Astrocyte (in vitro differentiated cells and primary cell): ENCODE data around the gene PNPLA7.
"Not testable (repeated sequence)": the region's sequence is repeated elsewhere in the genome, so short reads cannot be mapped to it uniquely, and the experiment has no call there.

Source experiments
- CTCF ChIP-seq: IDR thresholded peaks from 2 replicates; pipeline ENCODE4 v1.5.1; 2011; ENCODE audit warnings: low read depth, mild to moderate bottlenecking, inconsistent platforms, low read length, moderate library complexity; ENCODE audit not compliant: insufficient read depth
- EZH2 ChIP-seq: IDR thresholded peaks from 2 replicates; pipeline ENCODE4 v1.6.1; 2012; ENCODE audit warnings: mild to moderate bottlenecking, low read length, inconsistent platforms; ENCODE audit not compliant: insufficient read depth

DNA sequence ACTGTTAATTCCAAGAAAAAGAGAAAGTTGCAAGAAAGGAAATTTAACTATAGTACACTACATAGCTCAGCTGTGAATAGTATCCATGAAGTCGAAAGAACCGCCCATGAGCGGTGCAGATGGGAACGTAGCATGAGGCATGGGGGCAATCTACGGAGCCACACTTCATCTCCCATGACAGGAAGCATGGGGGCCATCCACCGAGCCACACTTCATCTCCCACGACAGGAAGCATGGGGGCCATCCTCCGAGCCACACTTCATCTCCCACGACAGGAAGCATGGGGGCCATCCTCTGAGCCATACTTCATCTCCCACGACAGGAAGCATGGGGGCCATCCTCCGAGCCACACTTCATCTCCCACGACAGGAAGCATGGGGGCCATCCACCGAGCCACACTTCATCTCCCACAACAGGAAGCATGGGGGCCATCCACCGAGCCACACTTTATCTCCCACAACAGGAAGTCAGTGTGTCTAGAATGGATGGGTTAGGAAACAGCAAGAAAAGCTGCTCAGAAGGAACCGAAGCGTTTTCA is 13.5 kb downstream of the PNPLA7 start:
- TF ChIP-seq CTCF, EZH2: not testable (repeated sequence)
